Measurements from ENCODE around the gene DNAH5. TPM values are rescaled to one million over a fixed set of nuclear protein-coding genes. Genes with fewer than 3 reads are reported as not detected.

DNAH5 gene
- total RNA-seq, 1 experiment from 2014 or later: 9.7 TPM

- ChIA-PET CTCF (no interaction called here), POLR2A (ENCODE audit: unreplicated experiment) (interaction anchor here (0.6 kb wide), 1 partner anchor 615 kb away, joined by 3 read pairs; no protein-coding TSS in a partner anchor)
- DNase-seq: no peak
- Histone ChIP-seq H3K4me1 (replicated peaks; ENCODE audit: insufficient read depth) (no peaks in the 10 kb centered on the region), H3K36me3 (ENCODE audit: low read depth) (no peaks in the 10 kb centered on the region), H3K9me3 (ENCODE audit: insufficient read depth, low read depth) (no peaks in the 10 kb centered on the region), H3K9me2 (ENCODE audit: insufficient read depth) (no peaks in the 10 kb centered on the region), H3K4me2 (no peak overlapping the region), H3K79me2 (ENCODE audit: low read depth) (no peaks in the 10 kb centered on the region), H3F3A (ENCODE audit: insufficient read depth, low read depth) (no peaks in the 10 kb centered on the region), H2AFZ (no peak overlapping the region), H4K20me1 (ENCODE audit: insufficient read depth) (no peaks in the 10 kb centered on the region), H3K27me3 (ENCODE audit: insufficient read depth, low read depth) (no peaks in the 10 kb centered on the region), H3K27ac (no peak overlapping the region), H3K4me3 (no peak overlapping the region)
- no TSS peak for BruUV-seq (replicated peaks)
- no peak for TF ChIP-seq EZH2 (IDR thresholded peaks at IDR 0.05; ENCODE audit: low read depth)
- TF ChIP-seq CTCF (conservative IDR thresholded peaks at IDR 0.05): no peak
- intact Hi-C loops (cut with micrococcal nuclease; ENCODE audit: unreplicated experiment): no loop called here
Observed at GRCh38 chr5:13695076-13695712, 249.3 kb downstream of the DNAH5 start.

- H4K20me1 ChIP-seq (ENCODE audit: insufficient read depth): no peaks in the 10 kb centered on the region
- no peaks in the 10 kb centered on the region for H3K9me3 ChIP-seq (ENCODE audit: insufficient read depth, low read depth)
- H2AFZ ChIP-seq: no peak overlapping the region
- no peaks in the 10 kb centered on the region for H3K36me3 ChIP-seq (ENCODE audit: low read depth)
- H3K4me1 ChIP-seq (replicated peaks; ENCODE audit: insufficient read depth): no peaks in the 10 kb centered on the region
- no peak overlapping the region for H3K27ac ChIP-seq
- no peak for DNase-seq
- no peak for TF ChIP-seq CTCF (conservative IDR thresholded peaks at IDR 0.05)
- no peak for TF ChIP-seq EZH2 (IDR thresholded peaks at IDR 0.05; ENCODE audit: low read depth)
- no peaks in the 10 kb centered on the region for H3F3A ChIP-seq (ENCODE audit: insufficient read depth, low read depth)
- no peaks in the 10 kb centered on the region for H3K27me3 ChIP-seq (ENCODE audit: insufficient read depth, low read depth)
- intact Hi-C loops (cut with micrococcal nuclease; ENCODE audit: unreplicated experiment): no loop called here
- no peaks in the 10 kb centered on the region for H3K79me2 ChIP-seq (ENCODE audit: low read depth)
- H3K4me2 ChIP-seq: no peak overlapping the region
- H3K4me3 ChIP-seq: no peak overlapping the region
- ChIA-PET POLR2A (ENCODE audit: unreplicated experiment) (no interaction called here), CTCF (no interaction called here)
- H3K9me2 ChIP-seq (ENCODE audit: insufficient read depth): no peaks in the 10 kb centered on the region
- no TSS peak for BruUV-seq (replicated peaks)
Observed at GRCh38 chr5:13692172-13692571, 252.3 kb downstream of the DNAH5 start.

- intact Hi-C loops (cut with micrococcal nuclease; ENCODE audit: unreplicated experiment): no loop called here
- DNase-seq: no peak
- no peaks in the 10 kb centered on the region for H3K9me2 ChIP-seq (ENCODE audit: insufficient read depth)
Observed at GRCh38 chr5:13676531-13676930, 268.0 kb downstream of the DNAH5 start.

More at GRCh38 chr5:13676531-13676930, 268.0 kb downstream of the DNAH5 start:
- Histone ChIP-seq H2AFZ (no peak overlapping the region), H3K4me3 (no peak overlapping the region), H3K4me2 (no peak overlapping the region), H3K27me3 (ENCODE audit: insufficient read depth, low read depth) (no peaks in the 10 kb centered on the region), H3K9me3 (ENCODE audit: insufficient read depth, low read depth) (no peaks in the 10 kb centered on the region), H3F3A (ENCODE audit: insufficient read depth, low read depth) (no peaks in the 10 kb centered on the region), H3K36me3 (ENCODE audit: low read depth) (no peaks in the 10 kb centered on the region), H3K79me2 (ENCODE audit: low read depth) (no peaks in the 10 kb centered on the region), H3K27ac (no peak overlapping the region), H3K4me1 (replicated peaks; ENCODE audit: insufficient read depth) (no peaks in the 10 kb centered on the region), H4K20me1 (ENCODE audit: insufficient read depth) (no peaks in the 10 kb centered on the region)
- ChIA-PET POLR2A (ENCODE audit: unreplicated experiment) (no interaction called here), CTCF (no interaction called here)
- BruUV-seq (replicated peaks): no TSS peak
- TF ChIP-seq EZH2 (IDR thresholded peaks at IDR 0.05; ENCODE audit: low read depth) (no peak), CTCF (conservative IDR thresholded peaks at IDR 0.05) (no peak)

Data from PC-9 (cell line).